Activated T-cell treated with anti-CD3 and anti-CD28 coated beads, Interleukin-2, amount 50 U/mL, for 1 hour (primary cell): ENCODE measurements around the gene AXIN1.
"Not testable (repeated sequence)": the region's sequence is repeated elsewhere in the genome, so short reads cannot be mapped to it uniquely, and the experiment has no call there.

Source experiments
- DNase-seq: peaks from one replicate; pipeline ENCODE4 v3.0.0-alpha.2; 2020

AXIN1 gene

GRCh38 chr16:263182-263774 is 89.2 kb downstream of the AXIN1 start:
- DNase-seq = no peak

GRCh38 chr16:262121-262745 is 90.3 kb downstream of the AXIN1 start:
- no peak for DNase-seq

GRCh38 chr16:261031-261691 is 91.4 kb downstream of the AXIN1 start:
- DNase-seq = no peak

GRCh38 chr16:260326-260725 is 92.2 kb downstream of the AXIN1 start:
- DNase-seq = no peak

GRCh38 chr16:259814-260253 is 92.7 kb downstream of the AXIN1 start:
- DNase-seq = no peak

GRCh38 chr16:259226-259625 is 93.3 kb downstream of the AXIN1 start:
- DNase-seq = no peak

GRCh38 chr16:258091-258490 is 94.4 kb downstream of the AXIN1 start:
- not testable (repeated sequence) for DNase-seq

- DNase-seq = no peak
These were observed 97.3 kb downstream of the AXIN1 start for GRCh38 chr16:255183-255582.

GRCh38 chr16:254461-254860 is 98.1 kb downstream of the AXIN1 start:
- no peak for DNase-seq

GRCh38 chr16:253833-254232 is 98.7 kb downstream of the AXIN1 start:
- DNase-seq = no peak

GRCh38 chr16:252366-253337 is 99.9 kb downstream of the AXIN1 start:
- peak; percentile 33 for DNase-seq

- no peak for DNase-seq
These were observed 103.1 kb downstream of the AXIN1 start for GRCh38 chr16:249431-249830.

GRCh38 chr16:247027-247426 is 105.5 kb downstream of the AXIN1 start:
- DNase-seq = no peak

- DNase-seq = no peak
These were observed 107.4 kb downstream of the AXIN1 start for GRCh38 chr16:245105-245504.

GRCh38 chr16:243348-243747 is 109.2 kb downstream of the AXIN1 start:
- DNase-seq = no peak

- no peak for DNase-seq
These were observed 110.2 kb downstream of the AXIN1 start for GRCh38 chr16:242281-242680.

- DNase-seq = no peak
These were observed 112.0 kb downstream of the AXIN1 start for GRCh38 chr16:240559-240958.

- no peak for DNase-seq
These were observed 112.6 kb downstream of the AXIN1 start for GRCh38 chr16:239948-240277.
